Measurements from ENCODE around the gene GARIN5A. TPM values are rescaled to one million over a fixed set of nuclear protein-coding genes. Genes with fewer than 3 reads are reported as not detected.
A peak's percentile ranks its signal among the peaks of the same experiment; 100 is the strongest.

GARIN5A gene
- total RNA-seq, 1 donor from 2014 or later = 1.9 TPM

- no peaks in the 10 kb centered on the region for H3K9me3 Mint-ChIP-seq
- peaks cover 12% of the 10 kb centered on the region for H3K4me1 Mint-ChIP-seq (ENCODE audit: unreplicated experiment)
- no peak overlapping the region for H3K27ac Mint-ChIP-seq
- peaks cover 4% of the 10 kb centered on the region for H3K27me3 Mint-ChIP-seq
- no peak for TF ChIP-seq CTCF (conservative IDR thresholded peaks at IDR 0.05)
- peaks cover 21% of the 10 kb centered on the region for H3K36me3 Mint-ChIP-seq
- no peak overlapping the region for H3K4me3 Mint-ChIP-seq
- DNase-seq (ENCODE audit: extremely low spot score, unreplicated experiment) = no peak
Measured at GRCh38 chr19:50481351-50482149, 4.9 kb upstream of the GARIN5A start.

- Mint-ChIP-seq H3K4me1 (ENCODE audit: unreplicated experiment) (peaks cover 12% of the 10 kb centered on the region), H3K4me3 (no peak overlapping the region), H3K9me3 (no peaks in the 10 kb centered on the region), H3K36me3 (peaks cover 21% of the 10 kb centered on the region), H3K27ac (no peak overlapping the region), H3K27me3 (peaks cover 3% of the 10 kb centered on the region)
- no peak for TF ChIP-seq CTCF (conservative IDR thresholded peaks at IDR 0.05)
- no peak for DNase-seq (ENCODE audit: extremely low spot score, unreplicated experiment)
Measured at GRCh38 chr19:50480281-50481111, 3.8 kb upstream of the GARIN5A start.

- no peak for DNase-seq (ENCODE audit: extremely low spot score, unreplicated experiment)
- peaks cover 21% of the 10 kb centered on the region for H3K36me3 Mint-ChIP-seq
Measured at GRCh38 chr19:50479761-50480251, 3.2 kb upstream of the GARIN5A start.

GRCh38 chr19:50478901-50479715 lies 2.5 kb upstream of the GARIN5A start:
- Mint-ChIP-seq H3K27ac (no peak overlapping the region), H3K4me3 (peak overlapping the region; percentile 67), H3K9me3 (no peaks in the 10 kb centered on the region), H3K27me3 (peaks cover 3% of the 10 kb centered on the region), H3K36me3 (peaks cover 21% of the 10 kb centered on the region), H3K4me1 (ENCODE audit: unreplicated experiment) (peaks cover 12% of the 10 kb centered on the region)
- no peak for DNase-seq (ENCODE audit: extremely low spot score, unreplicated experiment)
- peak; percentile 65 for TF ChIP-seq CTCF (conservative IDR thresholded peaks at IDR 0.05)

More at GRCh38 chr19:50479761-50480251, 3.2 kb upstream of the GARIN5A start:
- no peak for TF ChIP-seq CTCF (conservative IDR thresholded peaks at IDR 0.05)
- Mint-ChIP-seq H3K9me3 (no peaks in the 10 kb centered on the region), H3K27ac (no peak overlapping the region), H3K4me1 (ENCODE audit: unreplicated experiment) (peaks cover 12% of the 10 kb centered on the region), H3K27me3 (peaks cover 3% of the 10 kb centered on the region), H3K4me3 (no peak overlapping the region)

All from type B pancreatic cell (in vitro differentiated cells).